HG03045 (cell line): ENCODE results near the gene NEMP2.

ENCODE experiments used
- ATAC-seq: cut with Tn5 transposase; IDR thresholded peaks from one replicate; pipeline ENCODE4 v1.9.1; 2021; ENCODE audit warnings: mild to moderate bottlenecking, moderate library complexity; ENCODE audit not compliant: unreplicated experiment

Gene NEMP2, protein sequence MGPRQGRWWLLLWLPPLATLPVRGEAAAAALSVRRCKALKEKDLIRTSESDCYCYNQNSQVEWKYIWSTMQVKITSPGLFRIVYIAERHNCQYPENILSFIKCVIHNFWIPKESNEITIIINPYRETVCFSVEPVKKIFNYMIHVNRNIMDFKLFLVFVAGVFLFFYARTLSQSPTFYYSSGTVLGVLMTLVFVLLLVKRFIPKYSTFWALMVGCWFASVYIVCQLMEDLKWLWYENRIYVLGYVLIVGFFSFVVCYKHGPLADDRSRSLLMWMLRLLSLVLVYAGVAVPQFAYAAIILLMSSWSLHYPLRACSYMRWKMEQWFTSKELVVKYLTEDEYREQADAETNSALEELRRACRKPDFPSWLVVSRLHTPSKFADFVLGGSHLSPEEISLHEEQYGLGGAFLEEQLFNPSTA

DNA sequence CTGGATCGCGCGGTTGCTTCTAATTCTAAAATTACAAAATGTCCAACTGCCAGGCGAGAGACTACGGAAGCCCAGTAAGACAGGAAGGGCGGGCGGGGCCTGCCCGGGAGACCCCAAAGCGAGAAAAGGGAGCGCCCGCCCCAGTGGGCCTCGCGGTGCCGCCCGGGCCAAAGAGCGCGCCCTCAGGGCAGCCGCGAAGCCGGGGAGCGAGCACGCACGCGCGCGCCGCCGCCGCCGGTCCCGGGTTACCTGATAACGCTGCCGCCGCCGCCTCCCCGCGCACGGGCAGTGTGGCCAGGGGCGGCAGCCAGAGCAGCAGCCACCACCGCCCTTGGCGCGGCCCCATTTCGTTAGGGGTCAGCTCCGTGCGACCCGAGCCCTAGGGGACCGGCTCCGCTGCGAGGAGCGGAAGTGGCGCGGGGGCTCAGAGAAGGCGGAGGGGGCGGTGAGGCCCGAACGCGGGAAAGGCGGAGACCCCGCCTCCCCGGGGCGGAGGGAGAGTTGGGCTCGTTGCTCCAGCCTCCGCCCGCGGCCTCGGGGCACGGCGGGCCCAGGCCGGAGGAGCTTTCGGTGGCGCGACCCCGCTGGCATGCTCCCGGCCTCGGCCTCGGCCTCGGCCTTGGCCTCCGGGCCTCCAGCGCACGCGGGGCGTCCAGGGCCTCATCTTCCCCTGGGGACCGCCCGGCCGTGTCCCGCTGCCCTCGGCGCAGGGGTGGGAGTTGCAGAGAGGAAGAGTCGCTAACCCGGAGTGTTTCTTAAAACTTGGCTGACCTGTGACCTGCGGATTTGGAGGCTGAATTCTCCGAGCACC is at the start of gene NEMP2:
NEMP2 (minus strand) TSS at position 413 of the 811 bp plus-strand sequence; CDS start at position 346, 67 bp downstream.
- peak; percentile 78 for ATAC-seq

DNA sequence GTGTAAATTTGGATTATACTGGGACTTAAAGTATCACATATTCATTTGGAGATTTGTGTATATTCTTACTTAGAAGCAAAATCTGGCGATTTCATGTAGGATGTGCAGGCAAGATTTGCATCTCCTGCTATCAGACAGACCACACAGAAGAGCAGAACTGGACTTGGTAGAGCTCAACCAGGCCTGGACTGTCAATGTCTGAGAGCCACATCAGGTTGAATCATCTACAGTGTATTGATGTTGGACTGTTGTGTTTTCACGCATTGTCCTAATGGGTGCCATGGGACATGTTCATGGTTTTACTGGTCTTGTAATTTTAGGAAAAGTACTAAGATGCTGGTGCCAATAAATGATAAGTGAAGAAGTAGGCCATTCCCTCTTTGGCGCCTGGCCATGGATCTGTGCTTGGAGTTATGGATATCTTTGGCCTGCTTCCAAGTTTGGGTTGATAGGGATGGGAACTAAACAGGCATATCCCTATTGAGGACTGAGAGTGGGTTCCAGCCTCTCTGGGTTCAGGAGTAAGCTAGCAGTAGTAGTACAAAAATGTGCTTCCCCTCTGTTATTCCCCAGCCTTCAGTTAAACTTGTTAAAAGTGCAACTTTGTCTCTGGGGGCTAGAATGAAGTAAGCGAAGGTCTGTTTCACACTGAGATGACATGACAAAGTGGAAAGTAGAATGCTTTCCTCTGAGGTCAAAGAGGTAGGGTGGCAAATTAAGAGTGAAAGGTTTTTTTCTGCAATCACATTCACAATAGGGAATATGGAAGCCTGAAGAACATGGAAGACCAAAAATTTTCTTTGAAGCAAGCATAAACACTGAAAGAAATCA is 49.2 kb upstream of the NEMP2 start:
- ATAC-seq: peak; percentile 82

DNA sequence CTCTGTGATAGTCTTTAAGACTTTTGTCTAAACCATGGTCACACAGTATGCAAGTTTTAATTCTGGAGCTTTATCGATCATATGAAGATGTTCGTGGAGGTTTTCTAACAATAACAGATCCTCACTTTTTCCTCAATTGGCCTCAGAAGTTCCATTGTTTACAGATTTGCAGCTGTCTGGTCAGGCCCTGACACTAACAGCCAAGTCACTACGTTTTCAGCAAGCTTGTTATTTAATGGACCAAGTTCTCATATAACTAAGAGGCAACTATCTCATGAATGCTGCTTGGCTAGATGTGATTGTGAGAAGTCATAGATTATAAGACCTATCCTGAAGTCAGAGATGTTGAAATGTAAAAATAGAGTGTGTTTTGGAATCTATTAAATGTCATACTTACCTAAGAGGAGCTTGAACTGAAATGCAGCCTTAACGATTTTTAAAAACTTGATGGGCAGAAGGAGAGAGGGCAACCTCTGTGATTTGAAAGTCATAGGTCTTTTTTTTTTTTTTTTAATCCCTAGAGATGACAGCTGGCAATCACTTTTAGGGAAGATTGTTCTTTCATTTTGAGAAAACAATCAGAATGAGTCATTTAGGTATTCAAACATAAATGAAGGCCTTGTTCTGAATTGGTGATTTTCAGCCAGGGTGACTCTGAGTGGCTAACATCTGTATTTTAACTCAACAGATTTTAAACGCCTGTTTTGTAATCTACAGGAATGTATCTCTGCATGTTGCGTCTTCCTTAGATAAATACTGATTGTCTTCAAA is 48.4 kb upstream of the NEMP2 start:
- peak; percentile 56 for ATAC-seq

DNA sequence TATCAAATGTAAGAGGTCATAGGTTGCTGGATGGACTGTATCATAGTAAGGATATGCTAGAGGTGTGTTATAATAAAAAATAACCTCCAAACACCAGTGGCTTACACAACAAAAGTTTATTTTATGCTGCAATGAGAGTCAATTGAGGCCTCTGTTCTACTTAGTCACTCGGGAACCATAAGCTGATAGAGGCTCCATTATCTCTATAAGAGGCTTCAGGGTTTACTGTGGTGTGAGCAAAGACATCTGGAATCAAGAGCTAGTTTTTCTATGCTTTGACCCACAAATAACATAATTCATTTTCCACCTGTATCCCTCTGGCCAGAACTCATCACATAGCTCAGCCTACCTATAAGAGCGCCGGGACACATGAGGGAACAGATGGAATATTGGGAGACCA is 47.5 kb upstream of the NEMP2 start:
- no peak for ATAC-seq

DNA sequence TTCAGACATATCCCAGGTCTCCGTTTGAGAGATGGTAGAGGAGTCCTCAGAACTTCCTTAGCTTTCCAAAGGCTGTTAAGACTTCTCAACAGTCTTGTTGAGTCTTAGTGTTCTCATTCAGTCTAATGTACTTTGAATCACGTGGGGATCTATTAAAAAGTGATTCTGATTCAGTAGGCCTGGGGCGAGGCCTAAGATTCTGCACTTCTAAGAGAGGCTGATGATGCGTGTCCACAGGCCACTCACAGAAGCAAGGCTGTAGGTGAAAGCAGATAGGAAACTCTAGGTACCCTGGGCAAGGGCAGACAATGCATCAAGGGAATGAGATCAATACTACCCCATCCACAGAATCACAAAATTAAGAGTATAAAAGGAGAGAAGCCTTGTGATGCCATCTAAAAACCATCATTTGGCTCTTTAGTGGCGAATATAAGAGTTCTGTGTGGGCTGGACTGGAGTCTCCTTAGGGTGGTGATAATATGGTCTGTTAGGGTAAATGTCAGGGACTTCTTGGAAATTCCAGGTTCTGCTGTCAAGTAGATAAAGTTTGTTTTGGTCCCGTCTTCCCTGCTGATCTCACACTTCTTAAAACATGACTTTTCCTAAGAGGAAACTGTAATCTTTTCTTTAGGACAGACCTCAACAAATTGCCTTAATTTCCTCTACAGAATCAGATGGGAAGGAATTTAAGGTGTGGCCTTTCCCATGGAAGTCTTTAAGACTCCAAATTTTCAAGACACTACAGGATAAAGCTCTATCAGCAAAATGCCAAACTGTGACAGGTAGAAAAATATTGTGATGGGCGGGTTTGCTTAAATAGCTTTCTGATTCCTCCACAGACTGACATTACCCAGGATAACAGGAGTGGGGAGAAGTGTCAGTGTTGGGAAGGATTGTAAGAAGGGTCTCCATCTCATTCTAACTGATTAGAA is 45.7 kb upstream of the NEMP2 start:
- no peak for ATAC-seq

DNA sequence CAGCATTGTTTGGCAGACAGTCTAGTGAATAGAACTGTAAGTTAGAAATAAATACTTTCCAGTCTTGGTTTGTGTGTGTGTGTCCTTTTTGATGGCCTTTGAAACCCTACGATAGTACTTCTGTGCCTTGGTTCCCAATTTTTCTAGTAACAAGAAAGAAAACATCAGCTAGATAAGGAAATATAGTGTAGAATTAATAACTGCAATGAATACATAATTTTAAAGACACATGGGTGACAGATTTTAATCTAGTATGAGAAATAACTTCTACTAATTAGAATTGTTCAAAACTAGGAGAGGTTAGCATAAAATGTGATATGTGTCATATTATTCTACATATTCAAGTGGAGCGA is 44.5 kb upstream of the NEMP2 start:
- no peak for ATAC-seq

DNA sequence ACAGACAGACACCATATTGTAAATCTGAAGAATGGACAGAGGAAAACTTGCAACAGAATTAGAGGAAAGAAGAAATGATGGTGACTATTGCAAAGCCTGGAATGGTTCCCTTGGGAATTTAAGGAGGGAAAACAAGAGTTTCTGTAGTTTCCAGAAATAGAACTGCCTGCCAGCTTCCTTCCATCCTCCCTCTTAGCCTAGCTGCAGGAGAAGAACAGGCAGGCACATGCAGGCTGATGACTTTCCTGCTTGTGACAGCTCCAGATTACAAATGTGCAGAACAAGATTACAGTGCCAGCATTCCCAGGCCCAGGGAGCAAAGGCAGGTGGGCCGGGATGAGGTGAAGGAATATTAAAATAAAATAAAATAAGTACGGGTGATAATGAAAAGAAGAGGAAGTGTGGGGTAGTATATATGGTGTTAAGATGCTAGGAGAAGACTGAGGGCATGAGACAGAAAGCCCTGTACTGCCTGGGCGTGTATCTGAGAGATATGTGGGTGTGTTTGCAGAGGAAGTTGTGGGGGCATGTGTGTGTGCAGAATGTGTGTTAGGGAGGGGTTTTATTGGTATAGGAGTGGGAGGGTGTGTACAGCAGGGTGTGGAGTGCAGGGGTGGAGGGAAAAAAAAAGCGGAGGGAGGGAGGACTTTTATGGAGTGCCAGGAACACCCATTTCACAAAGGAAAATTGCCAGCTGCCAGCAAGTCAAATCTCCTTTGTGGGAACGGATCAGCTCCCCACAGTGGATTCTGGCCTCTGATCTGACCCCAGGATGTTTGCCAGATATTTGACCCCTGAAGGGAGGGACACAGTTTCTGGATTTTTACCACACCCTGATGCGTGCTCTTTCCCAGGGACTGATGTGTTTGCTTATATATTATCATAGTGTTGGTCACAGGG is 43.9 kb upstream of the NEMP2 start:
- ATAC-seq: no peak

DNA sequence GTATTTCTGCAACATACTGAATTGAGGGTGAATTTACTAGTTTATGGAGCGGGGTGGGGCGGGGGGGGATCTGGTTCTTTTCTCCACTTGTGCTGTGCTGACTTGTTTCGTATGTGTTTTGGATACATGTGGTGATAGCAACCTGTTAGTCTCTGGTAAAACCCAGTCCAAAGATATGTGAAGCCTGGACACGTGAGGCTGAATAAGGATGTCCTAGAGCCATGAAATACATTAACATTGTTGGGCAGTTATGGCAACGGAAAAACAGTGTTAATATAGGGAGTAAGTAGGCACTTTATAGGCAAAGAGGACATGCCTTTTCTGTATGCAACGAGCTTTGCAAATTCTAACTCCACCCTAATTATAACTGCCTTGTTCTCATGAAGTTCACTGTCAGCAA is 42.1 kb upstream of the NEMP2 start:
- no peak for ATAC-seq

DNA sequence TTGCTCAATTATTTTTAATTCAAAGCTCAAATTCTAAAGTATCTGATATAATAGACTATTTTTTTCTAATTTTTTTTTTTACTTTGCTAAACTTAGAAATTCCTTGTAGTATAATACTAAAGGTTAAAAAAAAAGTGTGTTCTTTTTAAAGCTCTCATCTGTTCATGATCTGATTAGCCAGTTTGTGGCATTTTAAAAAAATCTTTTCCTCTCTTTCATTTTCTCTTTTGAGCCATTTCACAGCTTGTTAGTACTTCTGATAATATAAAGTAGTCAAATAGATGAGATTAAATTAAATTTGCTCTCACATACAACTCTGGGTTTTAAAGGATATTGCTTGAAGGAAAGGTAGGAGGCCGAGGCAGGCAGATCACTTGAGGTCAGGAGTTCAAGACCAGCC is 40.7 kb upstream of the NEMP2 start:
- no peak for ATAC-seq

DNA sequence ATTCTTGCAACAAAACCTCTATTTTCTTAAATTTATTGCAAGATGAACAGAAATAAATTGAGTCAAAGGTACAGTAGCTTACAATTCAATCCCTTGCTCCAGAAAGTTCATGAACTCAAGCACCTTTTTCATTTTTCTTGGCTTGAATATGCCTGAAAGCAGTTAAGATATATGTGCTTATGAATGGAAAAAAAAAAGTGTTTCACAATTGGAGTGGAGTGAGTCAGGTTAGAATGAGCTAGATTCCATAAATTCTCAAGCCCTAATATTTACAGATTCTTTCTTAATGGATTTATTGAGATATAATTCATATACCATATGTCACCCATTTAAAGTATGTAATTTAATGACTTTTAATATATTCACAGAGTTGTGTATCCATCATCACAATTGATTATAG is 39.6 kb upstream of the NEMP2 start:
- no peak for ATAC-seq

DNA sequence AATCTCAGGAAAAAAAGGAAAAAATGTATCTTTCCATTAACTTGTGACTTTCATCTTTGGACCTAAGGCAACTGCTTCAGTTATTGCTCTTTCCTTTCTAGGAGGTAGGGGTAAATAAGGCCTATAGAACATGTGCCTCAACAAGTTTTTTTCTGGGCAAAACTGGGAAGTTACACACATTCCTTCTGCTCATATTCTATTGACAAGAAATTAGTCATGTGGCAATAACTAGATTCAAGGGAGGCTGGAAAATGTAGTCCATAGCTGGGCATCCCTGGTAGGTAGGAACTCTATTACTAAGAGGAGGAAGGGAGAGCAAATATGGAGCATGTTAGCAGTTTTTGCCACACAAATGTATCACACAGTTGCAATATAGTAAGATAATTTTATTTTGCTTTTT is 37.7 kb upstream of the NEMP2 start:
- ATAC-seq: no peak

DNA sequence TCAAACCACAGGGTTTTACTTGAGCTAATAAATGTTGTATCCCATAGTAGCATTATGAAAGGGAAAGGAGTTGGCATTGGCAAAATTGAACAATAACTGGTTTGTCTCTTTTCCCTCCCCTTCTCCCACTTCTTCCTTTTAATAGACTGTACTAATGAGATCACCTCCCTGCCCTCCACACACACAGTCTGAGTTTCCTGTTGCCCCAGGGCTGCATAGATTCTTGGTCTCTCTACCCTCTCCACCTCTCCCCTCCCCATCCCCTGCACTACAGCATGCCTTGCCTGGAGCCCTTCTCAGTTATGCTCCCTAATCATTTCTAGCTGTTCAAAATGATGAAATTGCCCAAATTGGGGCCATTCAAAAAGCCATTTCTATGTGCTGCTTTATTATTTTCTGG is 37.2 kb upstream of the NEMP2 start:
- no peak for ATAC-seq

DNA sequence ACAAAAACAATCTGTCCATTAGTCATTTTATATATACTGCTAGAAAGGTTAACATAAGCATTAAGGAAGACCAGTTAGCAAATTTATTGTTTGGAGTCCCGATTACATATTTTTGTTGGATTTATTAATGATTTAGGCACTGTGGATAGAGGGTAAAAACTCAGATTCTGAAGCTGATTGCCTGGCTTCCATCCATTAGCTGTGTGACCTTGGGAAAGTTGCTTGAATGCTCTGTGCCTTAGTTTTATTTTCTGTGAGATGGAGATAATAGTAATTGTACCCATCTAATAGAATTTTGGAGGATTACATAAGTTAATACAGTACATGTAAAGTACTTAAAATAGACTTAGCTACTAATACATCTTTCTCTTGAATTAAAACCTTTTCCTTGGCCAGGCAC is 36.3 kb upstream of the NEMP2 start:
- ATAC-seq: no peak

DNA sequence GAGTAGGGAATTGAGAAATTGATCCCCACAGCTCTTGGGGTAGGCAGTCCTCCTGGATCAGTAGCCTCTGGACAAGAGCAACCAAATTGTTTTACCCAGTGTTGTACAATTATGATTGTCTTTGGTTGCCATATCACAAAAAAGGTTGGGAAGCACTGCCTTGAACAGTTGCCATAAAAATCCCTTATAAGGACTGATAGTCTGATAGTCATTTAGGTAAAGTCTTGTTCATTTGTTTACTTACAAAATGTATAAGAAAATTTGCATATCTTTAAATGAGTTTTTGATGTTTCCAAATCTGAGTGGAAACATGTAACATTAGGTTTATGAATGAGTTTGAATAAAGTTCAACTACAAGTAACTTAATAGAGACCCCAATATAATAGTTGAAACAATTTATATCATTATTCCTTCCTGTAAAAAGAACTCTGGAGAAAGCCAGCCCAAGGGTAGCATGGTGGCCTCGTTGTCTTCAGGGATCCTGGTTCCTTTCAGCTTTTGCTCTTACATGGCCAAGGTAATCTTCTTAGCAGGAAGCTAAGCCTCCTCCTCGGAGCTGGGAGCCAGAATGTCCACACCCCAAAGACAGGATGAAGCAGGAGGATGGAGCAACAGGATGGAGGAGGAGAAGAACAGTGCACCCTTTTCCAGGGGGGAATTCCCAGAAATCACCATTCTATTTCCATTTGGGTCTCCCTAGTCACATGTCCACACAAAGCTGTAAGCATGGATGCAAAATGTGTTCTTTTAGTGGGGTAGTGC is 35.7 kb upstream of the NEMP2 start:
- no peak for ATAC-seq

DNA sequence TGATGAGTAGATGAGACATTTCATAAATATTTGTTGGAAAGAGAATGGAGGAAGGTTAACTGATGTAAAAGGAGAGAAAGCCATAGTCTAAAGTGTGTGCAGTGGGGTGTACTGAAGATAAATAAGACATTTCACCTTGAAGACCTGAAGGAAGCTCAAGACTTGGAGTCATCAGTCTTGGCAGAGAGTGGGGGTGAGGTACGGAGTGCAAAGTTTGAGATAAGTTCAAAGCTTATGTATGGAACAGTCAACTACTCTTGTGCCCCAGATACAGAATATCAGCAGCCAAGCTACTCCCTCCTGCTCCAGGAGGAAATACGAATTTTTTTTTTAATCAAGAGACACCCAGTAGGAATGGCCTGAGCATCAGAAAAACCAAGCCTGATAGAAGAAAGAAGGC is 30.3 kb upstream of the NEMP2 start:
- no peak for ATAC-seq

DNA sequence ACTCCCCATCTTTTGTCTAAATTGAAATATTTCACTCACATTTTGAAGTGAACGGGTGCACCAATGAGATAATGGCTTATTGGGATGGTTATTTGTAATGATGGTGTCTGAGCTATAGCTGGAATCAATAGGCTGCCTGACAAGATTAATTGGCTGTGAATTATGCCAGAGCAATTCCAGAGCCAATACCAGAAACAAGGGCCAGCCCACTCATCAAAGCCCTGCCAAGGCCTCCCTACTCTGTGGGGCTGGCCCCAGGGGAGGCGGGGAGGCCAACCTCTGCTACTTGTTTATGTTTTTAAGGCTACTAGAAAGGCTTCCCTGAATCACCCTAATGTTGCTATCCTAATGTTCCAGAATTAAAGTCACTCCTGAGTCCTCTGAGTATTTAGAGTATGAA is 29.1 kb upstream of the NEMP2 start:
- no peak for ATAC-seq

DNA sequence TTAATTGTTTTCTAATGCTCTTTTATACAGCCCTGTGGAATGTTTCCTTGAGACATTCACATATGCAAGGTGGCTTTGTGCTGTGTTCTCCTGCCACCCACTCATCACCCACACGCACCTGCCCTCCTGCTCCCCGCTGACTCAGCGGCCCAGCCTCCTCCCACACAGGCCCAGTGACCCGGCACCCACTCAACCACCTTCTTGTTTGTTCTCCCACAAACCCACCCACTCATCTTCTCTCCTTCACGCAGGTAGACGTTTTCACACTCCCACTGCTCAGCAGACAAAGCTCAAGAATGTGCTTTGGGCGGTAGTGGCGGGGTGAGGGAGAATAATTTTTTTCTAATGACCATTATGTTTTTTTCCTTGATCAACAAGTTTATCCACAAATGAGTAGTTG is 28.6 kb upstream of the NEMP2 start:
- no peak for ATAC-seq

DNA sequence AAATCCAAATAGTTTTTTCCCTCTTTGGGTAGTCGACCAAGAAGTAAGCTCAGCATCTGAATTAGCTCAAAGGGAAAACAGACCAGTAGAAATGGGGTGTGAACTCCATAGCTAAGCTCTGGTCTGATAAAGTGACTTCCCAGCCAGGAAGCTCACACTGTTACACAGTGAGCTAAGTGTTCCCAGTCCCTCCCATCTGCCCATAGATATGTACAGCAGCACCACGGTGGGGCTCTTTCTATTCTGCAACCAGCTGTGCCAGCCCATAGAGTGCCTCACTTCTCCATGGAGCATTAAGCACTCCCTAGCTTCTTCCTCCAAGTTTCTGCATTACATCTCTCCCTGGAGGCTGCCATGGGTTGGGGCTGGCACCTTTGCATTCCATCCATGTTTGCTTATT is 27.6 kb upstream of the NEMP2 start:
- no peak for ATAC-seq
